AG04449 (cell line): ENCODE results near the gene LSM6.
A peak's percentile ranks its signal among the peaks of the same experiment; 100 is the strongest.

ENCODE experiments used
- CTCF ChIA-PET: fragments of 350-600 bp; formaldehyde crosslinking; extraction: SDS; loops from one replicate; lab custom pipeline; 2021; ENCODE audit warnings: antibody characterized with exemption; lab: Yijun Ruan, JAX
- POLR2A ChIA-PET: fragments of 400-600, 350-600 bp; formaldehyde crosslinking; extraction: SDS; loops from one replicate; lab custom pipeline; 2020; ENCODE audit warnings: antibody characterized with exemption, inconsistent platforms; lab: Yijun Ruan, JAX
- DNase-seq: peaks from one replicate; pipeline ENCODE4 v3.0.0-alpha.2; 2010; ENCODE audit warnings: low read depth, low spot score
- H3K4me3 ChIP-seq: 2 replicates; pipeline ENCODE4 v1.5.1; 2011; ENCODE audit warnings: low read depth, mild to moderate bottlenecking, control low read depth, low read length
- TF ChIP-seq, protein P1 (sequence below): IDR thresholded peaks from one replicate; pipeline ENCODE4 v1.5.1; 2011; ENCODE audit warnings: mild to moderate bottlenecking, moderate library complexity, low read length, control low read depth, inconsistent platforms; ENCODE audit not compliant: insufficient read depth; ENCODE audit errors: missing control alignments

Gene LSM6

DNA sequence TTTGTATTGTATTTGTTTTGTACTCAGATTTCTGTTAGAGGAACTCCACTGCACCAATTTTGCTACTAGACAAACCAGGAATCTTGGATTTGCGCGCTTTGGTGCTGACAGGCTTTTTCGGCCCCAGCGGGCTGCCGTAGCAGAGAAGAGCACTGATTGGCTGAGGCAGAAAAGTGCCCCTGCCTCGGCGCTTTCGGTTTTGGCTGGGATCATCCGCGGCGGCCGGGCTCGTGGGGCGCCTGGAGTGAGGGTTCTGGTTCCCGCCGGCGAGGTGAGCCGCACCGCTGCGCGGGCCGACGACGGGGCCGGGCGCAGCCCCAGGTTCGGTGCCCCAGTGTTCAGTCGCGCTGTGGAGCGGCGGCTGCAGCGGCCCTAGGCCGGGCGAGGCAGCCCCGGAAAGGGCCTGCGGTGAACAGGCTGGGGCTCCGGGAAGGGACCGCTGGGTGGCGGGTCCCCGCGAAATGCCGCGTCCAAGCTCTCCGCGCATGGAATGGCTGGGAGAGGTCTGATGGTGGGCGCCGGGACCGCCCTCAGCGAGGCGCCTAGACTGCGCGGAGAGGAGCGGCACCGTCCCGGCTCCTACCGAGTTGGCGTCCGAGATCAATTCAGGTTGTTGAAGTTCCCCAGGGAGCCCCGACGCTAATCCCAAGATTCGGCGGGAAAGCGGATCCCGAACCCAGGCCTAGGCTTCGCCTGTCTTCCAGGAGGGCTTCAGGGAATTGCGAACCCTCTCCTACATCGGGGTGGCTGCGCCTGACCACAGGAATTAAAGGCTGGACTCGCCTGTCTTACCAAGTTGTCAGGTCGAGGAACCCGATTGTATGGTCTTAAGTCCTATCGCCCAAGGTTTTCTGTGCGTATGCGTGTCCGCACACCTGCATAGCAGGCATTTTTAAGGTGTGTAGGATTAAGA lies at the start of gene LSM6:
LSM6 (plus strand) TSS at position 178 of the 913 bp plus-strand sequence. CDS start 7,204 bp downstream, outside the sequence.
- TF ChIP-seq, protein P1, sequence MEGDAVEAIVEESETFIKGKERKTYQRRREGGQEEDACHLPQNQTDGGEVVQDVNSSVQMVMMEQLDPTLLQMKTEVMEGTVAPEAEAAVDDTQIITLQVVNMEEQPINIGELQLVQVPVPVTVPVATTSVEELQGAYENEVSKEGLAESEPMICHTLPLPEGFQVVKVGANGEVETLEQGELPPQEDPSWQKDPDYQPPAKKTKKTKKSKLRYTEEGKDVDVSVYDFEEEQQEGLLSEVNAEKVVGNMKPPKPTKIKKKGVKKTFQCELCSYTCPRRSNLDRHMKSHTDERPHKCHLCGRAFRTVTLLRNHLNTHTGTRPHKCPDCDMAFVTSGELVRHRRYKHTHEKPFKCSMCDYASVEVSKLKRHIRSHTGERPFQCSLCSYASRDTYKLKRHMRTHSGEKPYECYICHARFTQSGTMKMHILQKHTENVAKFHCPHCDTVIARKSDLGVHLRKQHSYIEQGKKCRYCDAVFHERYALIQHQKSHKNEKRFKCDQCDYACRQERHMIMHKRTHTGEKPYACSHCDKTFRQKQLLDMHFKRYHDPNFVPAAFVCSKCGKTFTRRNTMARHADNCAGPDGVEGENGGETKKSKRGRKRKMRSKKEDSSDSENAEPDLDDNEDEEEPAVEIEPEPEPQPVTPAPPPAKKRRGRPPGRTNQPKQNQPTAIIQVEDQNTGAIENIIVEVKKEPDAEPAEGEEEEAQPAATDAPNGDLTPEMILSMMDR: no peak
- CTCF ChIA-PET: no interaction called here
- peak within 1 kb of the TSS; percentile 83 for H3K4me3 ChIP-seq
- peak; percentile 41 for DNase-seq
- POLR2A ChIA-PET: no interaction called here

DNA sequence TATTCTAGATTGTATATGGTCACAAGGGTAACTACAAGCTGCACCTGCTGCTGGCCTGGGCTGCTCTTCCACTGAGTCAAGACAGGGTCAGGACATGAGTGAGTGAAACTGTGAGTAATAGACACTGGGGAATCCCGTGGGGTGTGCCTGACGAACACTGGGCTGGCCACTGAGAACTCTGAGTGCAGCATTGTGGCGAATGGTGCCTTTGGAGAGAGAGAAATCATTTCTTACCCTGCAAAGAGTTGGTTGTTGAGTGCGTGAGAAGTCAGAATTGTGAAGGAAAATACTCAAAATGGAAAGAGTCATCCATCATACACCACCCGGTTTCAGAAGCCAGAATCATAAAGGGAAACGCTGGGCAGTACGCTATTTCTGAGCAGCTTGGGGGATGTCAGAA lies 43.1 kb upstream of the LSM6 start:
- no peak overlapping the region for H3K4me3 ChIP-seq
- TF ChIP-seq, protein P1: no peak
- ChIA-PET POLR2A (no interaction called here), CTCF (interaction anchor here (1.5 kb wide), 1 partner anchor 9 kb away, joined by 4 read pairs; no protein-coding TSS in a partner anchor)
- DNase-seq: no peak

DNA sequence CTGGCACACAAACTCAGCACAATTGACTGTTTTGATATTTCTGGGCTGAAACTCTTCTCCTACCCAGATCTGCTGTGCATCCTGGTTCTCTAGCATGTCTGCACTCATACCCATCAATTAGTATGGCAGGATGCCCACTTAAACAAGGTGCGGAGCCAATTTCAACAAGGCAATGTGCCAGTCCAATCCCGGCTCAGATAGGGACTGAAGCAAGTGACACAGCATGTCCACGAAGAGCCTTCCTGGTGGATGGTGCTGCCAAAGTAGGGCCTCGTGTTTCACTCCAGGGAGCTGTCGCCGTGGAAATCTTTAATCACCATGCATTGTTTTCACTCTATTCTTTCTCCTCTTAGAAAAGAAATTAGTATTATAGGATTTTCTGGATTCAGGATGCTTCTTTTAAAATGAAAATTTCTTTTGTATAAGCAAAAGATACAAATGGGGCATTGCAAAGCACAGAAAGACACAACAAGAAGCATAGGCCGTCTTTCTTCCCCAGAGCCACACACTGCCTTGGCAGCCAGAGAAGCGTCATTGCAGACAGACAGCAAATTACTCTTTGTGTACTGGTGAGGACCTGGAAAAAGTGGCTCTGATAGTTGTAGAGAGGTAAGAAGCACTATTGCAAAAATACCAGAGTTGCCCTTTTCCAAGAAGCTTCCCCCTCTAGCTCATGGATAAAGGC lies 40.6 kb upstream of the LSM6 start:
- no peak for DNase-seq
- TF ChIP-seq, protein P1: no peak
- CTCF ChIA-PET: no interaction called here
- no peak overlapping the region for H3K4me3 ChIP-seq
- POLR2A ChIA-PET: no interaction called here

DNA sequence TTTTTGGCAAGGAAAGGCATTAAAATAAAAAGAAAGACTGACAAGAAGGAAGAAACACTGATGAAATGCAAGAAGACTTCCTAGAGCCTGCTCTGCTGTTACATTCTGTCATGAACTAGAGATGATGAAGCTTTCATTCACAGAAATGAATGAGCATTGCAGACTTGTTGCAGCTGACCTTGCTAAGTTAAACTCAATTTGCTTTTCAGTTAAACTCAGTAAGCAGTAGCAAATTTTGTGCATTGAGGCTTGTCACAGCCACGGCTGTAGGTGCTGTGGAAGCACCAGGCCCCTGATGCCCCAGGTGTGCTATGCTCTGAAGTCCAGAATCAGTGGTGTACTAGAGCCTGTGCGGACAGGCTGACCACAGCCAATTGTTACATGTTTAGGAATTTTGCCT lies 39.6 kb upstream of the LSM6 start:
- TF ChIP-seq, protein P1: no peak
- ChIA-PET POLR2A (no interaction called here), CTCF (no interaction called here)
- no peak overlapping the region for H3K4me3 ChIP-seq
- DNase-seq: no peak

DNA sequence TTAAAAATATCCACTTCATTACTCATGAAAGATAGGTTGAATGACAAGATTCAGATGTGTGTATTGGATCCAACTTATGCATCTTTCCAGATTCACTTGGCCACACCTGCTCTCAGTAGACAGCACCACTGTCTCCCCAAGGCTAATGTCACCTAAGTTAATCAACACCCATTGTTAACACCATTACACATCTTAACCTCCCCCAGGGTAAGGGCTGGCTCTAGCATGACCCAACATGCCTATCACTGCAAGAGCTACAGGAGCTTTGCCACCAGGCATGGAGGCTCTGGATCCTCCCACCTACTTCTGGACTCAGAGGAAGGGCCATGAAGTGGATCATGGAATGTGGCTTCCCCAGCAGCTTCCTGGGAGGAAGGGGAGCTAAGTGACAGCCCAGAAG lies 32.8 kb upstream of the LSM6 start:
- ChIA-PET POLR2A (no interaction called here), CTCF (no interaction called here)
- no peak overlapping the region for H3K4me3 ChIP-seq
- TF ChIP-seq, protein P1: no peak
- no peak for DNase-seq

DNA sequence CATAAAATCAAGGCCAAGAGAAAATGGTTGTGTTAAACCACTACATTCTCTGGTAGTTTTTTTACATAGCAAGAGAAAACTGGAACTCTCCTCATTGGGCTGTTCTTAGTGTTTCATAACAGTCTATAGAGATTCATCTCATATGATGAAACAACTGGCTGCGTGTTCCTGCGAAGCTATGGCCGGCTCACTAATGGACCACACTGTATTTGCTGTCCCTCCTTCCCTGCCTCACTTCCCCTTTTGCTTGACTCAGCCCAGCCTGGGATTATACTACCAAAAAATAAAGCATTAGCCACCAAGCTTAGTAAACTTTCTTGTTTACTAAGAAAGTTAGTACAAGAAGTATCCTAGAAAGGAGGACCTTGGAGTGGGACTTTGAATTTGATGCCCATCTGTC lies 31.6 kb upstream of the LSM6 start:
- DNase-seq: no peak
- TF ChIP-seq, protein P1: no peak
- ChIA-PET CTCF (no interaction called here), POLR2A (no interaction called here)
- no peak overlapping the region for H3K4me3 ChIP-seq
